Panc1 (cell line): ENCODE data around the gene TNFAIP1. TPM values are rescaled to one million over a fixed set of nuclear protein-coding genes. Genes with fewer than 3 reads are reported as not detected.

Source experiments
- ATAC-seq: fragments of 200-7000 bp; cut with Tn5 transposase; 2 replicates; pipeline ENCODE4 v1.9.1; 2020; ENCODE audit warnings: mild to moderate bottlenecking, moderate library complexity
- BruUV-seq: library from RNA; stranded (reverse); fragments of 400-500 nt; replicated peaks from 2 replicates; lab custom pipeline; 2021; lab: Mats Ljungman, UMichigan
- CTCF ChIA-PET: fragments of 300-600 bp; sonication (Branson Sonifier 250); formaldehyde crosslinking; loops from one replicate; lab custom pipeline; 2022; ENCODE audit warnings: antibody characterized with exemption; lab: Charles Lee
- POLR2A ChIA-PET: fragments of 300-600 bp; sonication (Branson Sonifier 250); formaldehyde crosslinking; loops from one replicate; lab custom pipeline; 2022; ENCODE audit warnings: antibody characterized with exemption; lab: Charles Lee
- DNase-seq: peaks from one replicate; pipeline ENCODE4 v3.0.0-alpha.2; 2010; ENCODE audit warnings: low read depth, low spot score
- H3K27ac ChIP-seq: 2 replicates; pipeline ENCODE4 v1.5.1; 2011; ENCODE audit warnings: mild to moderate bottlenecking, low read length, inconsistent platforms
- H3K27me3 ChIP-seq: fragments of 200-500 bp; sonication (Bioruptor generic); 2 replicates; pipeline ENCODE4 v1.6.0; 2014; ENCODE audit warnings: low read length, inconsistent platforms; ENCODE audit not compliant: control insufficient read depth, insufficient read depth
- H3K36me3 ChIP-seq: fragments of 200-500 bp; sonication (Bioruptor generic); 2 replicates; pipeline ENCODE4 v1.5.1; 2014; ENCODE audit warnings: inconsistent platforms, mild to moderate bottlenecking, low read length, moderate library complexity; ENCODE audit not compliant: control insufficient read depth, insufficient read depth
- H3K4me1 ChIP-seq: 2 replicates; pipeline ENCODE4 v1.5.1; 2011; ENCODE audit warnings: inconsistent platforms, mild to moderate bottlenecking, low read length, moderate library complexity; ENCODE audit not compliant: control insufficient read depth, insufficient read depth
- H3K4me3 ChIP-seq, 2 experiments: 2 replicates each; pipeline ENCODE4 v1.5.1; 2011 to 2012; ENCODE audit warnings: low read depth in 2 of 2, low read length in 2 of 2, mild to moderate bottlenecking in 2 of 2, inconsistent platforms in 1 of 2, moderate library complexity in 1 of 2
- H3K9me3 ChIP-seq: fragments of 200-500 bp; sonication (Bioruptor generic); 2 replicates; pipeline ENCODE4 v1.5.1; 2014; ENCODE audit warnings: low read depth, mild to moderate bottlenecking, inconsistent platforms, low read length, moderate library complexity; ENCODE audit not compliant: control insufficient read depth, insufficient read depth
- POLR2AphosphoS5 ChIP-seq: IDR thresholded peaks from 2 replicates; pipeline ENCODE4 v1.6.1; 2012; ENCODE audit warnings: mild to moderate bottlenecking, low read depth, low read length, moderate library complexity
- SIN3A ChIP-seq: IDR thresholded peaks from 2 replicates; pipeline ENCODE4 v1.6.1; 2012; ENCODE audit warnings: low read depth, mild to moderate bottlenecking, low read length, moderate library complexity, borderline replicate concordance; ENCODE audit not compliant: insufficient read depth
- TCF7L2 ChIP-seq: IDR thresholded peaks from 2 replicates; pipeline ENCODE4 v1.6.1; 2011; ENCODE audit warnings: mild to moderate bottlenecking, low read depth, low read length, inconsistent platforms
- in situ Hi-C: cut with HindIII; loops from 2 replicates; pipeline ENCODE4 v1.10.0; 2016; ENCODE audit warnings: low sequenced_read_pairs, low pct_unique_long_range_greater_than_20kb
- intact Hi-C: fragments of 100-400 bp; cut with micrococcal nuclease; formaldehyde crosslinking; loops from one replicate; pipeline ENCODE4 v1.10.0; 2022; ENCODE audit not compliant: unreplicated experiment
- total RNA-seq: library from RNA; stranded (reverse); gene quantifications from one replicate; pipeline ENCODE4 v1.2.1, GENCODE V29; 2021; ENCODE audit not compliant: unreplicated experiment
- TF ChIP-seq, protein P1 (sequence below): fragments of 450-650 bp; IDR thresholded peaks from 2 replicates; pipeline ENCODE4 v1.5.1; 2017; ENCODE audit warnings: mild to moderate bottlenecking
- TF ChIP-seq, protein P2 (sequence below), 2 experiments: IDR thresholded peaks; 2 replicates each; pipeline ENCODE4 v1.6.1; 2011 to 2012; ENCODE audit warnings: low read depth in 2 of 2, control low read depth in 1 of 2, low read length in 1 of 2, mild to moderate bottlenecking in 1 of 2, moderate library complexity in 1 of 2; ENCODE audit not compliant: insufficient read depth in 1 of 2

TNFAIP1 gene
- total RNA-seq, 1 experiment from 2014 or later: 55.8 TPM

DNA sequence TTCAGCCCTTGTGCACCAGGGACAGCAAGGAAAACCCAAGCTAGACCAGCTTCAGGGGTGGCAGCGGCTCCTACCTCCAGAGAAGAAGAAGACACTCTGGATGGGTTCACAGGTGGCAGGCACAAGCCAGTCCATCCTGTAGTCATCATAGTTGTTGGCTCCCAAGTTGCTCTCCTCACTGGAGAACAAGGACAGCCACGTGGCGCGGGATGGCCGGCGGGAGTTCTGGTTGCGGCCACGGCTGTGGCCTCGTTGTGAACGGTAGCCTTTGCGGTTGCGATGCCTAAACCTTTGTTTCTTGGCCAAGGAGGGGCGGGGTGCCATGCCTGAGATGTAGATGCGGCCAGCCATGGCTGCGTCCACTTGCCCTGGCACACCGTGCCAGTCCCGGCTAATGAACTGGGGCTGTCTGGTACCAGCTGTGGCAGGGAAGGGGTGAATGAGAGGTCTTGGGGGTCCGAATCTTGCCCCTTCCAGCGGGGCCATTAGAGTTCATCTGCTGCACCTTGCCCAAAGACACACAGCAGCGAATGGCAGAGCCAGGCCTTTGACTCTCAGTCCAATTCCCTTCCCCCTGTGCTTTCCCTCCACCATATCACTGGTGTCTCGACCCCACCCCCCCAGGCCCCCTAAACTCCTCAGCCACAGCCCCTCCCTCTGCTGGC, 32.2 kb downstream of the TNFAIP1 start:
- Histone ChIP-seq H3K9me3 (no peaks in the 10 kb centered on the region), H3K27me3 (no peaks in the 10 kb centered on the region), H3K4me3 (no peak overlapping the region), H3K27ac (no peak overlapping the region), H3K36me3 (no peaks in the 10 kb centered on the region), H3K4me1 (peaks cover 22% of the 10 kb centered on the region)
- in situ Hi-C loops (no loop called here), intact Hi-C loops (no loop called here)
- no TSS peak for BruUV-seq
- POLR2A ChIA-PET: no interaction called here
- TF ChIP-seq, protein P1, sequence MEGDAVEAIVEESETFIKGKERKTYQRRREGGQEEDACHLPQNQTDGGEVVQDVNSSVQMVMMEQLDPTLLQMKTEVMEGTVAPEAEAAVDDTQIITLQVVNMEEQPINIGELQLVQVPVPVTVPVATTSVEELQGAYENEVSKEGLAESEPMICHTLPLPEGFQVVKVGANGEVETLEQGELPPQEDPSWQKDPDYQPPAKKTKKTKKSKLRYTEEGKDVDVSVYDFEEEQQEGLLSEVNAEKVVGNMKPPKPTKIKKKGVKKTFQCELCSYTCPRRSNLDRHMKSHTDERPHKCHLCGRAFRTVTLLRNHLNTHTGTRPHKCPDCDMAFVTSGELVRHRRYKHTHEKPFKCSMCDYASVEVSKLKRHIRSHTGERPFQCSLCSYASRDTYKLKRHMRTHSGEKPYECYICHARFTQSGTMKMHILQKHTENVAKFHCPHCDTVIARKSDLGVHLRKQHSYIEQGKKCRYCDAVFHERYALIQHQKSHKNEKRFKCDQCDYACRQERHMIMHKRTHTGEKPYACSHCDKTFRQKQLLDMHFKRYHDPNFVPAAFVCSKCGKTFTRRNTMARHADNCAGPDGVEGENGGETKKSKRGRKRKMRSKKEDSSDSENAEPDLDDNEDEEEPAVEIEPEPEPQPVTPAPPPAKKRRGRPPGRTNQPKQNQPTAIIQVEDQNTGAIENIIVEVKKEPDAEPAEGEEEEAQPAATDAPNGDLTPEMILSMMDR: no peak
- TF ChIP-seq POLR2AphosphoS5: no peak
- TF ChIP-seq, protein P2, sequence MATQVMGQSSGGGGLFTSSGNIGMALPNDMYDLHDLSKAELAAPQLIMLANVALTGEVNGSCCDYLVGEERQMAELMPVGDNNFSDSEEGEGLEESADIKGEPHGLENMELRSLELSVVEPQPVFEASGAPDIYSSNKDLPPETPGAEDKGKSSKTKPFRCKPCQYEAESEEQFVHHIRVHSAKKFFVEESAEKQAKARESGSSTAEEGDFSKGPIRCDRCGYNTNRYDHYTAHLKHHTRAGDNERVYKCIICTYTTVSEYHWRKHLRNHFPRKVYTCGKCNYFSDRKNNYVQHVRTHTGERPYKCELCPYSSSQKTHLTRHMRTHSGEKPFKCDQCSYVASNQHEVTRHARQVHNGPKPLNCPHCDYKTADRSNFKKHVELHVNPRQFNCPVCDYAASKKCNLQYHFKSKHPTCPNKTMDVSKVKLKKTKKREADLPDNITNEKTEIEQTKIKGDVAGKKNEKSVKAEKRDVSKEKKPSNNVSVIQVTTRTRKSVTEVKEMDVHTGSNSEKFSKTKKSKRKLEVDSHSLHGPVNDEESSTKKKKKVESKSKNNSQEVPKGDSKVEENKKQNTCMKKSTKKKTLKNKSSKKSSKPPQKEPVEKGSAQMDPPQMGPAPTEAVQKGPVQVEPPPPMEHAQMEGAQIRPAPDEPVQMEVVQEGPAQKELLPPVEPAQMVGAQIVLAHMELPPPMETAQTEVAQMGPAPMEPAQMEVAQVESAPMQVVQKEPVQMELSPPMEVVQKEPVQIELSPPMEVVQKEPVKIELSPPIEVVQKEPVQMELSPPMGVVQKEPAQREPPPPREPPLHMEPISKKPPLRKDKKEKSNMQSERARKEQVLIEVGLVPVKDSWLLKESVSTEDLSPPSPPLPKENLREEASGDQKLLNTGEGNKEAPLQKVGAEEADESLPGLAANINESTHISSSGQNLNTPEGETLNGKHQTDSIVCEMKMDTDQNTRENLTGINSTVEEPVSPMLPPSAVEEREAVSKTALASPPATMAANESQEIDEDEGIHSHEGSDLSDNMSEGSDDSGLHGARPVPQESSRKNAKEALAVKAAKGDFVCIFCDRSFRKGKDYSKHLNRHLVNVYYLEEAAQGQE (IDR thresholded peaks at IDR 0.05; ENCODE audit: insufficient read depth in 1 of 2, low read depth in 2 of 2, low read length in 1 of 2): no peak
- no peak for TF ChIP-seq SIN3A
- no peak for TF ChIP-seq TCF7L2
- DNase-seq (no peak), ATAC-seq (no peak)
- CTCF ChIA-PET: interaction anchor here (1.4 kb wide), 1 partner anchor 49 kb away, joined by 4 read pairs; no protein-coding TSS in a partner anchor

DNA sequence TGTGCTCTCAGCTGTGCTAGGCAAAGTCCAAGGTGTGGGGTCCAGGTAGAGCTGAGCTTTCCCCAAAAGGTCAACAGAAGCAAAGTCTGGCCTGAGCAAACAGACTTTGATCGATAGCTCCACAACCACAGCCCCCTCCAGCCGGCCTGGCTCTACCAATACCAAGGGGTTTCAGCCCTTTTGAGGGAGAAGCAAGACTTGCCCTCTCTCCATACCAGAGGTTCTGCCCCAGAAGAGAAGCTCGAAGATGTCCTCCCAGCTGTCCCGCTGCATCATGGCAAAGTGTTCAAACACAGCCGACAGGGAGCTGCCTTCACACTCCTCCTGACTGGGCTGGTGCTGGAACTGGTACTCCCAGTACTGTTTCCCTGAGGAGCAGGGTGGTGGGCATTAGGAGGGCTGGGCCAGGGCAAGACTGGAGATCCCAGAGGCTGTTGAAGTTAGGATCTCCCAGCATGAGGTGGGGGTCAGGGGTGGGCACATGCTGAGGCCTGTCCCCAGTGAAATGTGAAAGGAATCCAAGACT, 32.8 kb downstream of the TNFAIP1 start:
- H3K27ac ChIP-seq: no peak overlapping the region
- no peaks in the 10 kb centered on the region for H3K36me3 ChIP-seq
- ATAC-seq: no peak
- H3K4me1 ChIP-seq: peaks cover 27% of the 10 kb centered on the region
- ChIA-PET CTCF (no interaction called here), POLR2A (no interaction called here)
- no TSS peak for BruUV-seq
- H3K9me3 ChIP-seq: no peaks in the 10 kb centered on the region
- intact Hi-C loops (no loop called here), in situ Hi-C loops (no loop called here)
- no peak overlapping the region for H3K4me3 ChIP-seq
- DNase-seq: no peak
- TF ChIP-seq, protein P1: no peak
- no peak for TF ChIP-seq TCF7L2
- TF ChIP-seq POLR2AphosphoS5: no peak
- TF ChIP-seq SIN3A: no peak
- TF ChIP-seq, protein P2 (IDR thresholded peaks at IDR 0.05; ENCODE audit: insufficient read depth in 1 of 2, low read depth in 2 of 2, low read length in 1 of 2): no peak
- no peaks in the 10 kb centered on the region for H3K27me3 ChIP-seq
